Kidney capillary endothelial cell (primary cell): ENCODE results near the gene HIGD1B.

Experiments used
- DNase-seq: peaks from one replicate; pipeline ENCODE4 v3.0.0-alpha.2; 2018; ENCODE audit warnings: low spot score

The HIGD1B gene

DNA sequence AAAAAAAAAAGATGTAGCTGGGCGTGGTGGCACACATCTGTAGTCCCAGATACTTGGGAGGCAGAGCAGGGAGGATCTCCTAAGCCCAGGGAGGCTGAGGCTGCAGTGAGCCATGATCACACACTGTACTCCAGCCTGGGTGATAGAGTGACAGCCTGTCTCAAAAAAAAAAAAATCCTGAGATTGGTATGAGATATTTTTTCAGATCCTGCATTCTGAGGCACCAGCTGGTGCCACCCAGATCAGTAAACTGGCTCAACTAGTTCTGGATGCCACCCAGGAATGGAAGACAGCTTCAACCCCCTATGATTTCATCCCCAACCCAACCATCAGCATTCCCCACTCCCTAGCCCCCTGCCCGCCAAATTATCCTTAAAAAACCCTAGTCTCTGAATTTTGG, 10.5 kb upstream of the HIGD1B start:
- no peak for DNase-seq

DNA sequence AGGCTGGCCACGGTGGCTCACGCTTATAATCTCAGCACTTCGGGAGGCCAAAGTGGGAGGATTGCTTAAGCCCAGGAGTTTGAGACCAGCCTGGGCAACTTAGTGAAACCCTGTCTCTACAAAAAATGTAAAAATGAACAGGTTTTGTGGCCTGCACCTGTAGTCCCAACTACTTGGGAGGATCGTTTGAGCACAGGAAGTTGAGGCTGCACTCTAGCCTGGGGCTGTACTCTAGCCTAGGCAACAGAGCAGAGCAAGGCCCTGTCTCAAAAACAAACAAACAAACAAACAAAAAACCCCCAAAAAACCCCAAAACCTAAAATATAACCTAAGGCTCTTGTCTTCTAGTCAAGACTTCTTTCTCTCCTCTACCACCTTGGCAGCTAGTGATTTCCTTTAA, 7.4 kb upstream of the HIGD1B start:
- no peak for DNase-seq

DNA sequence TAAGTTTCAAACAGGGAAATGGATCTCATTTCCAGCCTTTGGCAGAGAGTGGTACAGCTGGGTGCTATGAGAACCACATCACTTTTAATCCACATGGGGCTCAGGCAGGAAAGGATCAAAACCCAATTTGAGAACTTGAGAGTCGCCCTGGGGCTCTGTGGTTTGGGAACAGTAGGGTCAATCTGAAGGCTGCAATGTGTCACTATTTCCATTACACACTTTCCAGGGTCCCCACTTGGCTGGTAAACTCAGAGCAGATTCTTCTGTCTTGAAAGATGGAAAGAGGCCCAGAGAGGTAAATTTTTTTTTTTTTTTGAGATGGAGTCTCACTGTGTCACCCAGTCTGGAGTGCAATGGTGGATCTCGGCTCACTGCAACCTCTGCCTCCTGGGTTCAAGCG, 6.7 kb upstream of the HIGD1B start:
- DNase-seq, result no peak

DNA sequence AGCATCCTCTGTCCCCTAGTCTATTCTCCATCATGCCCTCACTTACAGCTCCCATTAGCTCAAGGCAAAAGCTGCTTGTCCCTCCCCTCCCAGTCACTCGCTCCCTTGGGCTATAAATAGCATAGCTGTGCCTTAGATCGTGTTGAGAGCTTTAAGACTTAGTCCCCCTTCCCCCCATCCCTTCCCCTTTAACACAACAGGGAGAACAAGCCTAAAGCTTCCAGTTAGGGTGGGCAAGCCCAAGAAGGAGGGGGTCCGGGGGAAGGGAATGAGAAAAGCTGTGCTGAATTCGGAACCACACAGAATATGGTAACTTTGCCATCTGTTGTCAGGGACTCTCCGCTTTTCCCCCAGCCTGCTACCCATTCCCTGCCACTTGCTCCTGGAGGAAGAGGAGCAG, 4.9 kb upstream of the HIGD1B start:
- DNase-seq, result no peak

DNA sequence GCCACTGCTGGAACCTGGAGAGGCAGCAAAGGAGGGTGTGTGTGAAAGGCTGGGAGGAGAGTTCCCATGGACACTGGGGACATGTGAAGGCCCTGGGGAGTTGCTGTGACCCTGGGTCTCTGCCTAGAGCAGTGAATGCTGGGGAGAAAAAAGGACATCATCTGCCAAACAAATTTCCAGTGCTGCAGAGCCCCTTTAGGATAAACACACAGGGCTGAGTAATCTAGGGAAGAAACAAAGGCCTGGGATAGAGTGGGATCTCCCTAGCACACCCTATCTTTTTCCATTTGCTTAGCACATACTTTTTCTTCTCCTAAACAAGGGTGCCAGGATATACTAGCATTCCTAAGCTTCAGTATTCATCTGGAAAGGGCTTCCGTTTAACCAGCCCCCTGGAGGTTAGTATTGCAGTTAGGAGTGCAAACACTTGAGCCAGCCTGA, 3.3 kb upstream of the HIGD1B start:
- DNase-seq, result no peak

DNA sequence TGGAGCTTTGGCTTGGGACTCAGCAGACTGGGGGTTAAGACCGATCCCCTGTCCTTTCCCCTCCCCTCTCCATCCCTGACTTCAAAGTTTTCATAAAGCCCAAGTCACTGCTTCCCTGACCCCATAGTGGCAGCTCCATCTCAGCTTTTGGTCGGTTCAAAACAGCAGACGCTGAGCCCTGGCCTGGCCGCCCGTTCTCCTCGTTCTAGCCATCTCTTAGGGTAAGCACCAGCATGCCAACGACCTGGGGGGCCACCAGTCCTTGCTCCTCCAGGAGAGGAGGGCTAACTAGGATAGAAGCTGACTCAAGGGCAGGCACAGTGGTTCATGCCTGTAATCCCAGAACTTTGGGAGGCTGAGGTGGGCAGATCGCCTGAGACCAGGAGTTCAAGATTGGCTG, 1.5 kb upstream of the HIGD1B start:
- DNase-seq, result no peak

DNA sequence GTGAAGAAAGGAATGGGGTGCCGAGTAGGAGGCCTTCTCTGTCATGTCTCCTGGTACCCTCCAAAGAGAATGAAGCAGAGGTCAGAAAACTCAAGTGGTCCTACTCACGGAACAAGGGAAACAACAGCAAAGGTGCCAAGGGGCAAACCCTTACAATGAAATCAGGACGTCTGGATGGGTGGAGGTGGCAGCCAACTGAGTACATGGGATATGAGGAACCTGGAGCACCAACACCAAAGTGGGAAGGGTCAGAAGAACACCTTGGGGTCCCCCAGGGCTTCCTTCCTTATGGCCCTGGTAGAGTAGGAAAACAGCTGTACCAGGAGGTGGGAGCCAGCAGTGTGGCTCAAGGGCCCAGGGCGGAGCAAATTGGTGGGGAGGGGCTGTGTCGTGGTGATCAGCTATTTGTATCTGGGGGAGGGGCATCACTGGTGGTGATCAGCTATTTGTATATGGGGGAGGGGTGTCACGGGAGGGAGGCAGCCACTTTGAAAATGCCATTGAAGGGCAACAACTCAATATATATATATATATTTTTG, 643 bp downstream of the HIGD1B start:
- DNase-seq, result no peak

DNA sequence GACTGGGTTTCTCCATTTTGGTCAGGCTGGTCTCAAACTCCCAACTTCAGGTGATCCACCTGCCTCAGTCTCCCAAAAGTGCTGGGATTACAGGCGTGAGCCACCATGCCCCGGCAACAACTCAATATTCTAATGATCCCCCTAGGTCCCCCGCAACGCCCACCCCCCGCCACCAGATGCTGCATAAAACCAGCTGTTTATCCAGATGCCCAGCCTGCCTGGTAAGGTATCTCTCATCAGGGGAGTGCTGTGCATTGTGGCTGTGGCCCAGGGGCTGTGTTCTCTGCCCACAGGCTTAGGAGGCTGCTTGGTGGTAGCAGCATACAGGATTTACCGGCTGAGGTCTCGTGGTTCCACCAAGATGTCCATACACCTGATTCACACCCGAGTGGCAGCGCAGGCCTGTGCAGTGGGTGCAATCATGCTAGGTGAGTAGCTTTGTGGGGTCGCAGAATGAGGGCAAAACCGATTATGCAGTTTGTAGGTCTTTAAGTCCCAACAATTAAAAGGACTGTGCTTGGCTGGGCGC, 1.3 kb downstream of the HIGD1B start:
- DNase-seq, result no peak

DNA sequence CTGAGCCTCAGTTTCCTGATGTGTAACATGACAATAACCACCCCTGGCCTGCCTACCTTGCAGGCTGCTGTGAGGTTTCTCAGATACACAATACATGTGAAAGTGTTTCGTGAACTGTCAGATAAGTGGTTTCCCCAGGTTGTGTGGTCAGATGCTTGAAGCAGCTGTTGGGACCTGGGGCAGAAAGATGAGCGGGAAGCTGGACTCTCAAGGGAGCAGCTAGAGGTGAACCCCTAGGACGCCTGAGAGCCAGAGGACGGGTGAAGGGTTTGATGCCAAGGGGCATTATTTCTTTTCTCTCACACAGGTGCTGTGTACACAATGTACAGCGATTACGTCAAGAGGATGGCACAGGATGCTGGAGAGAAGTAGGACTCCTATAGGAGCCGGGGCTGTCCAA, 2.3 kb downstream of the HIGD1B start:
- no peak for DNase-seq

DNA sequence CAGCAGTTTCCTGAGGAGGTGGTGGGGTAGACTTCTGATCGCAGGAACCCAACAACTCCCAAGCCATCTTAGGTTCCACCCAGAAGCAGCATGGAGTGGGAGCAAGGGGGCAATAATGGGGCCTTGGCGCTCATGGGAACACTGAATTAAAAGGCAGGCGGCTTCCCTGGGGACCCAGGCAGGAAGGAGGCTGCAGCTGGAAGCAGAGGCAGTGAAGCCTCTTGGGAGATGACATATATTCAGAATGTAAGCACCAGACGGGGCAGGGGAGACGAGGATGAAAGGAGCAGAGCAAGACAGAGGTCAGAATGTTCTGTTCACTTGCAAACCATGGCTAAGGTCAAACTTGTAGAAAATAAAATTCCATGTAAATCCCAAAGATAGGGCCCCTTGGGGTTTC, 2.9 kb downstream of the HIGD1B start:
- no peak for DNase-seq

DNA sequence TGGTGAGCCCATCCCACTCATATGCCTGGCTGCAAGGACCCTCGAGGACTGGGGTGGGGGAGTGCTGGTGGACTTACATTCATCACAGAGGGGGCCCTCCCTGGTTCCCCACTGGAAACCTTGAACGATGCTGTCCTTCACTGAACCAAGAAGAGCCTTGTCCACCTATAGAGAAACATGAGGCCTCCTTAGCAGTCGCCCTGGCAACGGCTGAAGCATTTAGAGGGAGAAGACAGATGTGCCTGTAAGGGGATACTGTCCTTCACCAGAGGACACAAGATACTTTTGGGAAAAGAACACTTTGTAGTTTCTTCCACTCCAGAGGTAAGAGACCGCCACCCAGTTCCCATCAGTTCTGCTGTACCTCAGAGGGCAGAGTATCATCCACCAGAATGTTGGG, 6.5 kb downstream of the HIGD1B start:
- DNase-seq, result no peak

DNA sequence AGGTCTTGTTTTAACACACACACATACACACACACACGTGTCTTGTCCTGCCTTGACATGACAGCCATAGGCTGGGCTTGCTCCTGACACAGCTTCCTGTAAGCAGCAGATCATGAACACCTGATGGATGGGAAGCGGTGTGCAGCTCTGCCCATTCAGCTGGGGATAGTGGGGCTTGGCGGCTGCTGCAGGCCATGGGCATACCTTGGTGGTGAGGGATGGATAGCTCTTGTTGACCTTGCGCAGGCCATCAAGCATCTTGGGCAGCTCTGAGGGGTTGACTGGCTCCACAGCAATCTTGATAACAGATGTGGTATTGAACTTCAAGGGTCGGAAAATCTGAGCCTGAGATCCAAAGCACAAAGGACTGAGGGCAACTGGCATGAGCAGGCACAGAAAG, 12.0 kb downstream of the HIGD1B start:
- no peak for DNase-seq

DNA sequence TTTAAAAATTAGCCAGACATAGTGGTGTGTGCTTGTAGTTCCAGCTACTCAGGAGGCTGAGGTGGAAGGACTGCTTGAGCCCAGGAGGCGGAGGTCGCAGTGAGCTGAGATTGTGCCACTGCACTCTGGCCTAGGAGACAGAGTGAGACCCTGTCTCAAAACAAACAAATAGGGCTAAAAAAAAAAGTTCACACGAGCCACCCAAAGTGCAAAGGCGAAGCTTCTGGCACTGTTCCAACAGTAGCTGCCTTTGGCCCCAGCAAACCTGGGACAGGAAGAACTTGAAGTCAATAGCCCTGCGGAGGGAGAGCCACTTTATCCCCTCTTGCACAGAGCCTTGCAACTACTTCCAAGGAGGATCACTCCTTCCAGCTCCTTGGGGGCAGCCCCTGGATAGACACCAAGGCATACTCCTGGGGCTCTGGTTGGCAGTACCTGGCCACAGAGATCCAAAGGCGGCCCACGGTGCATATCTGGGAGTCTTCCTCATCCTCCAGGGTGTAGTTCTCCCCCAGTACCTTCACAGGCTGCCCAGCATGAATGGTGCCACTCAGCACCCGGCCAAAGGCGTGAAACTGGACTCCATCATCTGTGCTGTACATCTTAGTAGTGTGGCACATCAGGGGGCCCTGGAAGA, 14.7 kb downstream of the HIGD1B start:
- DNase-seq, result no peak

DNA sequence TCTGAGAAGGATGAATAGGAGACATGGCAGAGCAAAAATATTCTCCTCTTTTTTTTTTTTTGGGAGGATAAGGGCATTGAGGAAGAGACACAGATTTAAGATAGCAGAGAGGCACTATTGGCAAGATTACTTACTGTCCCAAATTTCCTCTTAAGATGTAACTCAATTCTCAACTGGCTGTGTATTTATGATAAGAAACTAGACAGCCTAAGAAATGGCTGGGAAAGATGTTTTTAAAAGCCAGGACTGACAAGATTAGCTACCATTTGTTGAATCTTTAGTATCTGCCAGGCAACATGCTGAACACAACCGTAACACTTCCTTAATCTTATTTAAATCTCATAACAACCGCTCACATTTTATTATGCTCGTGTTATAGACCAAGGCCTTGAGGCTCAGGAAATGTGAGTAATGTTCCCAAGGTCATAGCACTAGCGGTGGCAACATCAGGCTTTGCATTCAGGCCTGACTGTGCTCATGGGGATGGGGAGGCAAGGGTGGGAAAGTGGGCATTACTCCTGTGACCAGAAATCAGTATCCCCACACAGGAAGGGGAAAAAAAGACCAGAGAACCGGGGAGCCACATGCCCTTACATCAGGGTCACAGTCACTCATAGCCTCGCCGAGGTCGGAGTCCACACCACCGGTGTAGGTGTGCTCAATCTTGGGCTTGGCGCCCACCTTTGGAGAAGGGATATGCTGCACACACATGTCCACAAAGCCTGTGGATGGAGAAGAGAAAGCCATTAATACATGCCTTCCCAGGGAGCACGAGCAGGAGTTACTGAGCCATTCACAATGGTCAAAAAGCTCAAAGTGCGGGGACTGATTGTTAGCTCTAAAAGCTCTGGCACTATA, 15.6 kb downstream of the HIGD1B start:
- DNase-seq, result peak; percentile 33

DNA sequence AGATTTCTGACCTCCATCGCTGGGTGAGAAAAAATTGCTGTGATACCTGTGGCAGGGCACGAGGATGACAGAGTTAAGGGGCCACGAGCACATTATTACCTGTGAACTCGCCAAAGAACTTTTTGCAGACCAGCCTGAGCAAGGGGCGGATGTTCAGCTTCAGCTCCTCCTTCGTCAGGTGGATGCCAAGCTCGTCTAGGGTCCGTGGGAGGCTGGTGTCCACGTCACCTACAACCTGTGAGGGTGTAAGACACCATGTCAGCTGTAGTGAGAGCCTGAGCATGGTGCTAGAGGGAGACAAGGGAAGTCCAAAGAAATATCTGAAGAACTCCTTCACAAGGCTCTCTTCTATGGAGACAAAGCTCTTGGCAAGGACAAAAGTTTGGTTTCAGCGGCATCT, 17.1 kb downstream of the HIGD1B start:
- no peak for DNase-seq

DNA sequence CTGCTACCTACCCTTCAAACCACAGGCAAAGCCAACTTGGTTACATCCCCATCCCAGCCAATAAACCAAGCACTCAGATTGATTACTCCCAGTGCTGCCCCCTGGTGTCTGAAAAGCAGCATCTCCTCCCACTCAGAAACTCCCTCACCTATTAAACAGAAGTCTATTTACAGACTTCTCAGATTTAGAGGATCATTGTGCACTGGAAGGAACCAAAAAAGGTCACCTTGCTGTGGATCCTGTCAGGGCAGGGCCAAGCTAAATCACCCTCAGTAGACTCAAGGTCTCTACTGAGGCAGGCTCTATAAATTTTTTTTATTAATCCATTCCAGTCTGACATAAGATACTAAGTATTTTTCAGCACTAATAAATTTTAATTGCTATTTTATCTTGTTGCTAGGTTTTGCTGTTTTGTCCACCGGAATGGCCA, 17.6 kb downstream of the HIGD1B start:
- peak; percentile 83 for DNase-seq

DNA sequence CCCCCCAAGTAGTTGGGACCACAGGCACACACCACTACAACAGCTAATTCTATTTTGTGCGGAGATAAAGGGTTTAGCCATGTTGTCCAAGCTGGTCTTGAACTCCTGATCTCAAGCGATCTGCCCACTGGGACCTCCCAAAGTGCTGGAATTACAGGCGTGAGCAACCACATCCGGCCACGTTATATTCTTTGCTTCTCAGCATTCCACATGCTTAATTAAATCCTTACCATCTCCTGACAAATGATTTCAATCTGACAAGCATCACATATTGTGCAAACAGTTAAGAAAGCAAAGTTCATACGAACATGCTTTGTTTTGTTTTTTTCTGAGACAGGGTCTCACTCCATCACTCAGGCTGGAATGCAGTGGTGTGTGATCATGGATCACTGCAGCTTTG, 18.2 kb downstream of the HIGD1B start:
- DNase-seq, result no peak

DNA sequence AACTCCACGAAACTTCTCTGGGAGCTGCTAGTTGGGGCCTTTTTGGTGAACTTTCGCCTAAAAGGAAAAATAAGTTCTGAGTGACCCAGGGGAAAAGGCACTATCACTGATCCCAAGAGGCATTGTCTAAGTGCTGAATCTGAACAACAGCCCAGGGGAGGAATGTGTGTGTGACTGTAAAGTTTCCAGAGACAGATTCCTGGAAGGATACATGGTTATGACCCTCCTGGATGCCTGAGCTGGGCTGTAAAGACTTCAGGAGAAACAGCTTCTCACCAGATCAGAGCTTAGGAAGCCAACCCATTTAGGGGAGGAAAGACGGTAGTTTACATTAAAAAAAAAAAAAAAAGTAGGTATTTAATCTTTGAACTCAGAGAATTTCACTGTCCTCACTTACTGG, 20.2 kb downstream of the HIGD1B start:
- no peak for DNase-seq

DNA sequence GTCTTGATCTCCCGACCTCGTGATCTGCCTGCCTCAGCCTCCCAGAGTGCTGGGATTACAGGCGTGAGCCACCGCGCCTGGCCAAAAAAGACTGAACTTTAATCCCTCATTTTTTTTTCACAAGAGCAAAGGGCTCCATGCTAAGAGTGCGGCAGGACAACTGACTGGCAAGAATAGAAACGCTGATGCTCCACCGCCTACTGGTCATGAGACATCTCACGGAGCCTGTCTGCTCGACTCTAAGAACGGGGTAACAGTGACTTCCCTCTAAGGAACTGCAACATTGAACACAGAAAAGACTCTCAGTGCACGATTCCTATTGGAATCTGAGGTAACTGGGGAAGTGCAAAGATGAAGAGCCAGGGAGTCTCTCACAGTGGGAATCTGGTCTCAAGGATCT, 23.9 kb downstream of the HIGD1B start:
- no peak for DNase-seq

DNA sequence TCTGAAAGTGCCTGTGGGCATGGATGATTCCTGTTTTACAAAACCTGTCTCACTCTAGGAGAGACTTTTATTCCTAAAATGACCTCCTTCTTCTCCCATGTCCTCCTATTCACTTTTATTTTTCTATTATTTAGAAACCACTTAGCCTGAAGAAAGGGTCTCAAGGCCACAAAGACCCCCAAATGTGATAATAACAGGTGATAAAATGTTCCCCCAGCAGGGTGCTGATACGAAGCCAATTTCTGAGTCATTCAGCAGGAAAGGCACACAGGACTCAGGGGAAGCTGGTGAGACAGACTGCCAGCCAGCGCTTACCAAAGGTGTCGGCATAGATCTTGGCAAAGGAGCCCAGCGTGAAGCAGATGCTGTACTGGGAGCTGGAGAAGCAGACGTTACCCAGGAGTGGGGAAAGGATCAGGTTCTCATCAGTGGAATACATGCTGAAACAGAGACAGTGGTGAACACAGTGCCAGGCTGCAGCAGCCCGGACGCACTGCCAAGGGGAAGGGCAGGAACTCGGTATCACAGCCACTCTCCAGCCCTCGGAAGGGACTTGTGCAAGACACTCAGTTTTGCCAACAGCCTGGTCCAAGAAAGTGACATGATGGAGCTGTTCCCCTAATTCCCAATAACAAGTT, 24.6 kb downstream of the HIGD1B start:
- no peak for DNase-seq

DNA sequence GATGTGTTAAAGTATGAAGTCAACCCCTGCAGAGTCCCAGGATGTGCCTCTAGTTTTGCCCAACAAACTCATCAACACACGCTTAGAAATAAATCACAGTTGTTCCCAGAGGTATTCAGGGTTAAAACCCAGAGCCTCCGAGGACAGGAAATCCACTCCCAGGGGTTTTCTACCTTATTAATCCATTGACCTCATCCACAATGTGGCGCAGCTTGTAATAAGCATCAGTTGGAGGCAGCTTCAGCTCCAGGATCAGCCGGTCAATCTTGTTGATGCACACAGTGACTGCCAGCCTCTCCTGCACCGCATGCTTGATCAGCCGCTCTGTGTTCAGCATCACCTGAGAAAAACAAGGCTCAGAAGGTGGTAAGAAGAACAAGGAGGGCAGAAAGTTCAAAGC, 28.1 kb downstream of the HIGD1B start:
- no peak for DNase-seq

DNA sequence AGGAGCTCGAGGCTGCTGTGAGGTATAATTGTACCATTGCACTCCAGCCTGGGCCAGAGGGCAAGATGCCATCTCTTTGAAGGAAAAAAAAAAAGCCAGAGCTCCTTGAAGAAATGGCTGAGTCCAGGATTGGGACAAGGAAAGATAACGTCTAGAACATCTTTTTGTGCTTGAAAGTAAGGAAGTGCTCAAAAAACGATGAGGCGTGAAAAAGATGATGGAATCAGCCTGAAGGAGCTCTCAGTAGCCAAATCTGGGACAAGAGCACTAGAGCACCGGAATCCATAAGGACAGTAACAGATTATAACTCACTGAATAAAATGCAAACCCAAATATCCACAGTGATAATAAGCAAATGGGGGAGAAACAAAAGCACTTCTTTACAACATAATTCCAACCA, 29.4 kb downstream of the HIGD1B start:
- DNase-seq, result no peak
